GM23338 (cell line): ENCODE data around the gene SLC28A2. TPM values are rescaled to one million over a fixed set of nuclear protein-coding genes. Genes with fewer than 3 reads are reported as not detected.

ENCODE experiments used
- ATAC-seq: fragments of 200-7000 bp; cut with Tn5 transposase; 3 replicates; pipeline ENCODE4 v1.9.1; 2020
- DNase-seq: peaks from one replicate; pipeline ENCODE4 v3.0.0-alpha.2; 2015; ENCODE audit warnings: low spot score
- H2AFZ ChIP-seq: fragments of 200-600 bp; sonication (generic); 2 replicates; pipeline ENCODE4 v1.8.0; 2016; ENCODE audit warnings: antibody characterized with exemption, mild to moderate bottlenecking, moderate library complexity
- H3F3A ChIP-seq: fragments of 200-600 bp; sonication (generic); replicated peaks from 2 replicates; pipeline ENCODE4 v1.8.0; 2017; ENCODE audit warnings: antibody characterized with exemption, mixed run types, low read depth
- H3K27ac ChIP-seq: fragments of 200-600 bp; sonication (generic); 2 replicates; pipeline ENCODE4 v1.6.1; 2016; ENCODE audit warnings: low read depth
- H3K27me3 ChIP-seq: fragments of 200-600 bp; sonication (generic); 2 replicates; pipeline ENCODE4 v1.8.0; 2016; ENCODE audit warnings: mild to moderate bottlenecking, mixed run types, moderate library complexity; ENCODE audit not compliant: insufficient read depth
- H3K36me3 ChIP-seq: fragments of 200-600 bp; sonication (generic); 2 replicates; pipeline ENCODE4 v1.8.0; 2016; ENCODE audit warnings: mild to moderate bottlenecking; ENCODE audit not compliant: insufficient read depth
- H3K4me1 ChIP-seq: fragments of 200-600 bp; sonication (generic); 2 replicates; pipeline ENCODE4 v1.8.0; 2016; ENCODE audit warnings: mild to moderate bottlenecking, moderate library complexity; ENCODE audit not compliant: insufficient read depth
- H3K4me2 ChIP-seq: fragments of 200-600 bp; sonication (generic); 2 replicates; pipeline ENCODE4 v1.7.1; 2017; ENCODE audit warnings: mixed run types
- H3K4me3 ChIP-seq: fragments of 200-600 bp; sonication (generic); 2 replicates; pipeline ENCODE4 v1.6.1; 2016; ENCODE audit warnings: mixed run types
- H3K79me2 ChIP-seq: fragments of 200-600 bp; sonication (generic); replicated peaks from 2 replicates; pipeline ENCODE4 v1.8.0; 2017; ENCODE audit warnings: mild to moderate bottlenecking; ENCODE audit not compliant: insufficient read depth
- H3K9me2 ChIP-seq: fragments of 200-600 bp; sonication (generic); 2 replicates; pipeline ENCODE4 v1.8.0; 2017; ENCODE audit not compliant: insufficient read depth
- H4K20me1 ChIP-seq: fragments of 200-600 bp; sonication (generic); replicated peaks from 2 replicates; pipeline ENCODE4 v1.8.0; 2017; ENCODE audit warnings: mild to moderate bottlenecking; ENCODE audit not compliant: insufficient read depth
- H3K27ac Mint-ChIP-seq: 2 replicates; pipeline ENCODE4 v1.8.0; 2020; ENCODE audit warnings: inconsistent platforms, mild to moderate bottlenecking, moderate library complexity, mixed read lengths
- H3K27me3 Mint-ChIP-seq: 3 replicates; pipeline ENCODE4 v1.8.0; 2022; ENCODE audit warnings: low read depth, mild to moderate bottlenecking, moderate library complexity, mixed read lengths, inconsistent platforms; ENCODE audit not compliant: insufficient read depth, poor library complexity
- H3K36me3 Mint-ChIP-seq: 3 replicates; pipeline ENCODE4 v1.8.0; 2021; ENCODE audit warnings: low read depth, mild to moderate bottlenecking, inconsistent platforms, moderate library complexity, mixed read lengths
- H3K4me1 Mint-ChIP-seq: 3 replicates; pipeline ENCODE4 v1.8.0; 2020; ENCODE audit warnings: mild to moderate bottlenecking, inconsistent platforms, mixed read lengths
- H3K4me3 Mint-ChIP-seq: 3 replicates; pipeline ENCODE4 v1.8.0; 2021; ENCODE audit warnings: moderate library complexity, mild to moderate bottlenecking, inconsistent platforms, mixed read lengths
- H3K9me3 Mint-ChIP-seq: 3 replicates; pipeline ENCODE4 v1.8.0; 2020; ENCODE audit warnings: moderate library complexity, mild to moderate bottlenecking, inconsistent platforms, mixed read lengths
- CREB1 ChIP-seq: fragments of 250-450 bp; sonication (Bioruptor Pico); IDR thresholded peaks from 2 replicates; pipeline ENCODE4 v1.5.0; 2020; ENCODE audit warnings: low read depth, mild to moderate bottlenecking, moderate library complexity
- CTCF ChIP-seq, 2 experiments: fragments of 200-600 bp in 1 of 2; sonication (generic) in 1 of 2; conservative IDR thresholded peaks; 2 replicates each; pipeline versions ENCODE4 v1.5.1 to v1.6.1; 2016 to 2017; ENCODE audit warnings: antibody characterized with exemption in 2 of 2, low read depth in 2 of 2, mild to moderate bottlenecking in 2 of 2, moderate library complexity in 1 of 2
- EZH2phosphoT487 ChIP-seq: fragments of 200-600 bp; sonication (generic); IDR thresholded peaks from one replicate; pipeline ENCODE4 v1.8.1; 2018; ENCODE audit warnings: antibody characterized with exemption; ENCODE audit not compliant: unreplicated experiment
- STAT1 ChIP-seq: IDR thresholded peaks from one replicate; pipeline ENCODE4 v1.6.1; 2016; ENCODE audit warnings: antibody characterized with exemption; ENCODE audit not compliant: unreplicated experiment
- ZNF114 ChIP-seq: fragments of 250-450 bp; sonication (Bioruptor Pico); IDR thresholded peaks from 2 replicates; pipeline ENCODE4 v1.5.0; 2020; ENCODE audit warnings: mild to moderate bottlenecking, moderate library complexity
- ZNF331 ChIP-seq: fragments of 250-450 bp; sonication (Bioruptor Pico); IDR thresholded peaks from 2 replicates; pipeline ENCODE4 v1.5.0; 2020; ENCODE audit warnings: low read depth, mild to moderate bottlenecking, moderate library complexity
- ZNF462 ChIP-seq: fragments of 250-450 bp; sonication (Bioruptor Pico); IDR thresholded peaks from 2 replicates; pipeline ENCODE4 v1.5.0; 2020; ENCODE audit warnings: mild to moderate bottlenecking, moderate library complexity
- polyA plus RNA-seq: library from polyadenylated mRNA; unstranded; fragments of >200 nt; fragmentation: Nextera tagmentation; extraction: Ambion mirVana; gene quantifications from 2 replicates; pipeline ENCODE4 v1.2.1, GENCODE V29; 2016
- total RNA-seq: library from RNA; depleted of rRNA; stranded (reverse); fragments of >200 nt; shearing (Covaris generic); gene quantifications from 2 replicates; pipeline ENCODE4 v1.2.3, GENCODE V29; 2014
- TF ChIP-seq, protein P1 (sequence below): IDR thresholded peaks from 2 replicates; pipeline ENCODE4 v1.6.1; 2016; ENCODE audit warnings: antibody characterized with exemption
- TF ChIP-seq, protein P2 (sequence below): IDR thresholded peaks from one replicate; pipeline ENCODE4 v1.6.1; 2018; ENCODE audit warnings: antibody characterized with exemption; ENCODE audit not compliant: unreplicated experiment

SLC28A2 gene
- total and polyA plus RNA-seq, 2 experiments from 2014 or later = 0.18 TPM; not detected in 1

DNA sequence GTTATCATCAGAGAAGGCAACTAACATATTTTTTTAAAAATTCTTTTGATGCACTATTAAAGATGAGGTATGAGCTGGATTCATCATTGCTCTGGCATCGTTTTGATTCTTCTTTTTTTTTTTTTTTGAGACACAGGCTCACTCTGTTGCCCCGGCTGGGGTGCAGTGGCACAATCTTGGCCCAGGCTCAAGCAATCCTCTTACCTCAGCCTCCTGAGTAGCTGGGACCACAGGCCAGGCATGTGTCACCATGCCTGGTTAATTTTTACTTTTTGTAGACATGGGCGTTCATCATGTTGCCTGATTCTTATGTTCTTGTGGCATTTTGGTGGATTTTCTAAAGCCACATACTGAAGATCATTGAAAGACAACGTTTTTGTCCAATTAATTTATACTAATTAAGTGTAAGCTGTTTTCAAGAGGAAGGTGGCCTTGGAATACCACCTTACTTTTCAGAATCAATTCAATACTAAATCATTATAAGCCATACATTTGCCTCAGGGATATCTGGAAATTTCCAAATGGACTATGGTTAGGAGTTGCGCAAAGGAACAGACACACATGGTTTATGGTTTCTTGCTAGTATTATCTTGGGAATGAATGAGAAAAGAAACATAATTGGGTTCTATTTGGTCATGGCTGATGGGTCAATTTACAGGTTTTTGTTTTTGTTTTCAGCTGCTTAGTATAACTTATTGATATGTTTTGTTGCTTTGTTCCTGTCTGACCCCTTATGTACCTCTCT lies 22.8 kb downstream of the SLC28A2 start:
- Mint-ChIP-seq H3K27me3 (peaks cover 6% of the 10 kb centered on the region), H3K4me3 (no peak overlapping the region), H3K9me3 (no peaks in the 10 kb centered on the region), H3K4me1 (peaks cover 8% of the 10 kb centered on the region; the same call in 2 of the 3 replicates), H3K27ac (no peak overlapping the region), H3K36me3 (no peaks in the 10 kb centered on the region)
- Histone ChIP-seq H3K27me3 (no peaks in the 10 kb centered on the region), H2AFZ (no peak overlapping the region), H4K20me1 (no peaks in the 10 kb centered on the region), H3K9me2 (no peaks in the 10 kb centered on the region), H3K36me3 (no peaks in the 10 kb centered on the region), H3K4me3 (no peak overlapping the region), H3F3A (no peaks in the 10 kb centered on the region), H3K79me2 (no peaks in the 10 kb centered on the region), H3K27ac (no peak overlapping the region), H3K4me1 (peaks cover 4% of the 10 kb centered on the region; the same call in 1 of the 2 replicates), H3K4me2 (no peak overlapping the region)
- DNase-seq = no peak
- TF ChIP-seq CREB1 = no peak
- TF ChIP-seq ZNF114 (CRISPR knock-in tag) = no peak
- no peak for TF ChIP-seq EZH2phosphoT487
- TF ChIP-seq STAT1 = no peak
- TF ChIP-seq, protein P1, sequence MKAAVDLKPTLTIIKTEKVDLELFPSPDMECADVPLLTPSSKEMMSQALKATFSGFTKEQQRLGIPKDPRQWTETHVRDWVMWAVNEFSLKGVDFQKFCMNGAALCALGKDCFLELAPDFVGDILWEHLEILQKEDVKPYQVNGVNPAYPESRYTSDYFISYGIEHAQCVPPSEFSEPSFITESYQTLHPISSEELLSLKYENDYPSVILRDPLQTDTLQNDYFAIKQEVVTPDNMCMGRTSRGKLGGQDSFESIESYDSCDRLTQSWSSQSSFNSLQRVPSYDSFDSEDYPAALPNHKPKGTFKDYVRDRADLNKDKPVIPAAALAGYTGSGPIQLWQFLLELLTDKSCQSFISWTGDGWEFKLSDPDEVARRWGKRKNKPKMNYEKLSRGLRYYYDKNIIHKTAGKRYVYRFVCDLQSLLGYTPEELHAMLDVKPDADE = no peak
- no peak for TF ChIP-seq CTCF (conservative IDR thresholded peaks at IDR 0.05; ENCODE audit: low read depth in 2 of 2)
- TF ChIP-seq ZNF462 = no peak
- no peak for TF ChIP-seq ZNF331 (CRISPR knock-in tag)
- TF ChIP-seq, protein P2, sequence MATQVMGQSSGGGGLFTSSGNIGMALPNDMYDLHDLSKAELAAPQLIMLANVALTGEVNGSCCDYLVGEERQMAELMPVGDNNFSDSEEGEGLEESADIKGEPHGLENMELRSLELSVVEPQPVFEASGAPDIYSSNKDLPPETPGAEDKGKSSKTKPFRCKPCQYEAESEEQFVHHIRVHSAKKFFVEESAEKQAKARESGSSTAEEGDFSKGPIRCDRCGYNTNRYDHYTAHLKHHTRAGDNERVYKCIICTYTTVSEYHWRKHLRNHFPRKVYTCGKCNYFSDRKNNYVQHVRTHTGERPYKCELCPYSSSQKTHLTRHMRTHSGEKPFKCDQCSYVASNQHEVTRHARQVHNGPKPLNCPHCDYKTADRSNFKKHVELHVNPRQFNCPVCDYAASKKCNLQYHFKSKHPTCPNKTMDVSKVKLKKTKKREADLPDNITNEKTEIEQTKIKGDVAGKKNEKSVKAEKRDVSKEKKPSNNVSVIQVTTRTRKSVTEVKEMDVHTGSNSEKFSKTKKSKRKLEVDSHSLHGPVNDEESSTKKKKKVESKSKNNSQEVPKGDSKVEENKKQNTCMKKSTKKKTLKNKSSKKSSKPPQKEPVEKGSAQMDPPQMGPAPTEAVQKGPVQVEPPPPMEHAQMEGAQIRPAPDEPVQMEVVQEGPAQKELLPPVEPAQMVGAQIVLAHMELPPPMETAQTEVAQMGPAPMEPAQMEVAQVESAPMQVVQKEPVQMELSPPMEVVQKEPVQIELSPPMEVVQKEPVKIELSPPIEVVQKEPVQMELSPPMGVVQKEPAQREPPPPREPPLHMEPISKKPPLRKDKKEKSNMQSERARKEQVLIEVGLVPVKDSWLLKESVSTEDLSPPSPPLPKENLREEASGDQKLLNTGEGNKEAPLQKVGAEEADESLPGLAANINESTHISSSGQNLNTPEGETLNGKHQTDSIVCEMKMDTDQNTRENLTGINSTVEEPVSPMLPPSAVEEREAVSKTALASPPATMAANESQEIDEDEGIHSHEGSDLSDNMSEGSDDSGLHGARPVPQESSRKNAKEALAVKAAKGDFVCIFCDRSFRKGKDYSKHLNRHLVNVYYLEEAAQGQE = no peak
- ATAC-seq = no peak
